IMR-90 (cell line): ENCODE measurements around the gene ZSCAN12.

Experiments used
- BHLHE40 ChIP-seq: fragments of 150-350 bp; IDR thresholded peaks from 2 replicates; pipeline ENCODE4 v1.6.1; 2016; ENCODE audit warnings: mild to moderate bottlenecking, low read depth, low read length
- CEBPB ChIP-seq: IDR thresholded peaks from 2 replicates; pipeline ENCODE4 v1.6.1; 2012; ENCODE audit warnings: low read depth, low read length, improper control_type of control experiment
- CTCF ChIP-seq: conservative IDR thresholded peaks from 2 replicates; pipeline ENCODE4 v1.5.1; 2012; ENCODE audit warnings: mild to moderate bottlenecking, low read depth, low read length, improper control_type of control experiment
- FOS ChIP-seq: fragments of 150-350 bp; IDR thresholded peaks from 2 replicates; pipeline ENCODE4 v1.6.1; 2016; ENCODE audit warnings: low read depth, low read length
- MAZ ChIP-seq: IDR thresholded peaks from 2 replicates; pipeline ENCODE4 v1.6.1; 2012; ENCODE audit warnings: low read depth, mild to moderate bottlenecking, low read length, improper control_type of control experiment, moderate library complexity, borderline replicate concordance
- MXI1 ChIP-seq: IDR thresholded peaks from 2 replicates; pipeline ENCODE4 v1.6.1; 2012; ENCODE audit warnings: low read depth, mild to moderate bottlenecking, low read length, moderate library complexity, borderline replicate concordance
- POLR2A ChIP-seq: IDR thresholded peaks from 2 replicates; pipeline ENCODE4 v1.6.1; 2012; ENCODE audit warnings: mild to moderate bottlenecking, low read depth, low read length
- RCOR1 ChIP-seq: IDR thresholded peaks from 2 replicates; pipeline ENCODE4 v1.6.1; 2012; ENCODE audit warnings: mild to moderate bottlenecking, low read length, improper control_type of control experiment; ENCODE audit not compliant: insufficient replicate concordance
- USF2 ChIP-seq: fragments of 150-350 bp; IDR thresholded peaks from 2 replicates; pipeline ENCODE4 v1.6.1; 2017; ENCODE audit warnings: mild to moderate bottlenecking, antibody characterized with exemption, low read length, low read depth

GRCh38 chr6:28402197-28402596 lies 2.6 kb upstream of the ZSCAN12 start:
- TF ChIP-seq POLR2A (no peak), MXI1 (no peak), CTCF (no peak), USF2 (no peak), CEBPB (no peak), RCOR1 (no peak), BHLHE40 (no peak), FOS (no peak), MAZ (no peak)
